B cell (primary cell): Measurements from ENCODE around the gene FARSB. TPM values are rescaled to one million over a fixed set of nuclear protein-coding genes. Genes with fewer than 3 reads are reported as not detected.

Experiments
- ATAC-seq: fragments of 200-7000 bp; cut with Tn5 transposase; one replicate; pipeline ENCODE4 v1.10.0; 2021; ENCODE audit warnings: low read depth, mild to moderate bottlenecking, moderate number of reproducible peaks, moderate library complexity
- CTCF ChIA-PET: fragments of 350-600 bp; sonication (Branson Sonifier 250); formaldehyde crosslinking; loops from one replicate; lab custom pipeline; 2021; ENCODE audit warnings: antibody characterized with exemption, inconsistent platforms; lab: Charles Lee
- POLR2A ChIA-PET: fragments of 350-600 bp; sonication (Branson Sonifier 250); formaldehyde crosslinking; loops from one replicate; lab custom pipeline; 2021; ENCODE audit warnings: antibody characterized with exemption; lab: Charles Lee
- DNase-seq: peaks from one replicate; pipeline ENCODE4 v3.0.0; 2013
- H2AFZ ChIP-seq: 2 replicates; pipeline ENCODE4 v1.6.1; 2012; ENCODE audit warnings: mild to moderate bottlenecking, low read depth, low read length; ENCODE audit not compliant: insufficient read depth, poor library complexity, severe bottlenecking
- H3K27ac ChIP-seq, 2 donors: 1 replicate in 1 of 2; 2 replicates in 1 of 2; pipeline ENCODE4 v1.5.1; 2012 to 2013; ENCODE audit warnings: low read length in 2 of 2, mild to moderate bottlenecking in 2 of 2, moderate library complexity in 1 of 2
- H3K27me3 ChIP-seq, 4 experiments: fragments of 200-600 bp in 1 of 4; sonication (generic) in 1 of 4; replicated peaks in 1 of 4; 1 replicate in 2 of 4; 2 replicates in 2 of 4; pipeline versions ENCODE4 v1.6.1 to v1.7.0; 2013 to 2016; ENCODE audit warnings: low read length in 3 of 4, mild to moderate bottlenecking in 2 of 4, mixed read lengths in 1 of 4, moderate library complexity in 1 of 4; ENCODE audit not compliant: insufficient read depth in 4 of 4, control insufficient read depth in 3 of 4; ENCODE audit errors: control extremely low read depth in 1 of 4
- H3K36me3 ChIP-seq, 2 experiments: replicated peaks in 1 of 2; 1 replicate in 1 of 2; 2 replicates in 1 of 2; pipeline versions ENCODE4 v1.6.1 to v1.7.1; 2013; ENCODE audit warnings: low read length in 1 of 2; ENCODE audit not compliant: insufficient read depth in 2 of 2, control insufficient read depth in 1 of 2; ENCODE audit errors: control extremely low read depth in 1 of 2, extremely low read depth in 1 of 2
- H3K4me1 ChIP-seq, 2 donors: fragments of 200-600 bp in 1 of 2; sonication (generic) in 1 of 2; 1 replicate in 1 of 2; 2 replicates in 1 of 2; pipeline versions ENCODE4 v1.5.1 to v1.6.1; 2013 to 2017; ENCODE audit warnings: low read length in 2 of 2; ENCODE audit not compliant: control insufficient read depth in 2 of 2, insufficient read depth in 2 of 2
- H3K4me2 ChIP-seq: replicated peaks from 2 replicates; pipeline ENCODE3; 2012; ENCODE audit warnings: mild to moderate bottlenecking, low read depth, low read length; ENCODE audit not compliant: poor library complexity, severe bottlenecking
- H3K4me3 ChIP-seq, 5 experiments: fragments of 200-600 bp in 1 of 5; sonication (generic) in 1 of 5; 1 replicate in 3 of 5; 2 replicates in 2 of 5; pipeline versions ENCODE4 v1.5.1 to v1.7.0; 2011 to 2016; ENCODE audit warnings: low read length in 4 of 5, mild to moderate bottlenecking in 4 of 5, low read depth in 2 of 5, control low read depth in 1 of 5, moderate library complexity in 1 of 5; ENCODE audit not compliant: insufficient read depth in 1 of 5; ENCODE audit errors: control extremely low read depth in 1 of 5, extremely low read depth in 1 of 5
- H3K79me2 ChIP-seq: fragments of 200-600 bp; sonication (generic); one replicate; pipeline ENCODE4 v1.6.0; 2016; ENCODE audit warnings: low read length; ENCODE audit not compliant: control insufficient read depth, insufficient read depth
- H3K9ac ChIP-seq: fragments of 200-600 bp; sonication (generic); 2 replicates; pipeline ENCODE4 v1.6.1; 2017; ENCODE audit warnings: mild to moderate bottlenecking, low read length, moderate library complexity
- H3K9me3 ChIP-seq, 3 donors: one replicate each; pipeline versions ENCODE4 v1.6.1 to v1.7.1; 2013; ENCODE audit warnings: low read length in 2 of 3; ENCODE audit not compliant: control insufficient read depth in 2 of 3, insufficient read depth in 1 of 3; ENCODE audit errors: control extremely low read depth in 1 of 3
- H4K20me1 ChIP-seq: 2 replicates; pipeline ENCODE4 v1.6.0; 2012; ENCODE audit warnings: mild to moderate bottlenecking, low read length; ENCODE audit not compliant: insufficient read depth, control insufficient read depth, poor library complexity, severe bottlenecking
- H3K27ac Mint-ChIP-seq: one replicate; pipeline ENCODE4 v1.8.0; 2021; ENCODE audit warnings: mixed read lengths
- H3K27me3 Mint-ChIP-seq: one replicate; pipeline ENCODE4 v1.8.0; 2021; ENCODE audit warnings: mixed read lengths
- H3K4me1 Mint-ChIP-seq: one replicate; pipeline ENCODE4 v1.8.0; 2021; ENCODE audit warnings: mixed read lengths
- H3K4me3 Mint-ChIP-seq: one replicate; pipeline ENCODE4 v1.8.0; 2021; ENCODE audit warnings: mixed read lengths
- H3K9me3 Mint-ChIP-seq: one replicate; pipeline ENCODE4 v1.8.0; 2022; ENCODE audit warnings: mixed read lengths; ENCODE audit not compliant: insufficient read depth
- CTCF ChIP-seq: fragments of 200-600 bp; IDR thresholded peaks from one replicate; pipeline ENCODE4 v1.8.0; 2022; ENCODE audit warnings: antibody characterized with exemption, mild to moderate bottlenecking
- EZH2 ChIP-seq: IDR thresholded peaks from 2 replicates; pipeline ENCODE4 v1.6.1; 2012; ENCODE audit warnings: borderline replicate concordance, low read depth, mild to moderate bottlenecking, moderate library complexity, low read length; ENCODE audit not compliant: insufficient read depth, poor library complexity, severe bottlenecking
- WGBS: methylation state at CpG from one replicate; pipeline ENCODE4 v1.1.5; 2013; ENCODE audit warnings: missing lambda C conversion rate; ENCODE audit not compliant: insufficient coverage; 5-methylcytosine and 5-hydroxymethylcytosine counted together
- intact Hi-C: fragments of 100-400 bp; cut with micrococcal nuclease; formaldehyde crosslinking; loops from one replicate; pipeline ENCODE4 v1.10.0; 2022
- polyA plus RNA-seq: library from polyadenylated mRNA; depleted of rRNA; stranded (reverse); fragments of >200 nt; gene quantifications from 2 replicates; pipeline ENCODE4 v1.2.3, GENCODE V29; 2012
- total RNA-seq, 2 donors: library from RNA; stranded (reverse); fragments of 120-200 nt in 1 of 2; gene quantifications; 1 replicate in 1 of 2; 2 replicates in 1 of 2; pipeline versions ENCODE4 v1.2.3 to v1.2.4, GENCODE V29; 2013 to 2022

Gene FARSB
- total and polyA plus RNA-seq, 2 donors (not counting 1 experiment from before 2014, with no cell fraction given): 9.2 to 10.2 TPM

DNA sequence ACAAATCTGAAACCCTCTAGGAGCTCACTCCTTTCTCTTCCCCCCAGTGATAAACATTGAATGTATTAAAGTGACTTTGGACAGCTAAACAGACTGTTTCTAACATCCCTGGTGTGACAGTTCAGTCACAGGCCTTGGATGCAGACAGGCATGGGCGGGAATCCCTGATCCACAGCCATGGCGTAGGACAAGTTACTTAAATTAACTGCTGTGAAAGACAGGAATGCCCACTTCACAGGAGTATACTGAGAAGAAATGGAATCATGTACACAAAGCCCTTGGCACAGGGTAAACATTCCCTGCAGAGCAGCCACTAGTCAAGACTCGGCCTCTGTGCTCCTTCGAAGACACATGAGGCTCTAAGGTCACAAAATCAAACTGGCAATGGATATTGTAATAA is 34.0 kb downstream of the FARSB start:
- H3K4me2 ChIP-seq: no peak overlapping the region
- no peaks in the 10 kb centered on the region for H3K4me1 ChIP-seq
- no peak overlapping the region for H3K27ac Mint-ChIP-seq
- no peaks in the 10 kb centered on the region for H3K9me3 ChIP-seq
- no peak overlapping the region for H2AFZ ChIP-seq
- ChIA-PET POLR2A (no interaction called here), CTCF (no interaction called here)
- no peak overlapping the region for H3K4me3 ChIP-seq
- no peaks in the 10 kb centered on the region for H3K4me1 Mint-ChIP-seq
- H4K20me1 ChIP-seq: no peaks in the 10 kb centered on the region
- DNase-seq (no peak), ATAC-seq (no peak)
- H3K27me3 Mint-ChIP-seq: no peaks in the 10 kb centered on the region
- peaks cover 10 to 63% of the 10 kb centered on the region in 2 experiments for H3K36me3 ChIP-seq
- TF ChIP-seq CTCF (no peak), EZH2 (no peak)
- H3K4me3 Mint-ChIP-seq: no peak overlapping the region
- intact Hi-C loops: no loop called here
- no peaks in the 10 kb centered on the region for H3K9me3 Mint-ChIP-seq
- no peak overlapping the region for H3K27ac ChIP-seq
- H3K9ac ChIP-seq: no peak overlapping the region
- no peaks in the 10 kb centered on the region for H3K79me2 ChIP-seq
- H3K27me3 ChIP-seq: no peaks in the 10 kb centered on the region
- 100% methylated on average over 1 of the region's 4 CpGs for WGBS

GRCh38 chr2:222615320-222615719 is 40.6 kb downstream of the FARSB start:
- Histone ChIP-seq H3K9me3 (no peaks in the 10 kb centered on the region), H3K36me3 (peaks cover 14 to 55% of the 10 kb centered on the region in 2 experiments), H4K20me1 (no peaks in the 10 kb centered on the region), H3K79me2 (no peaks in the 10 kb centered on the region), H3K4me1 (no peaks in the 10 kb centered on the region), H3K27ac (no peak overlapping the region), H3K9ac (no peak overlapping the region), H3K4me2 (no peak overlapping the region), H3K4me3 (no peak overlapping the region), H3K27me3 (no peaks in the 10 kb centered on the region), H2AFZ (no peak overlapping the region)
- no peaks in the 10 kb centered on the region for H3K9me3 Mint-ChIP-seq
- intact Hi-C loops: no loop called here
- ATAC-seq: no peak
- no peak overlapping the region for H3K27ac Mint-ChIP-seq
- 100% methylated on average over 2 of the region's 2 CpGs for WGBS
- no peaks in the 10 kb centered on the region for H3K27me3 Mint-ChIP-seq
- TF ChIP-seq CTCF (no peak), EZH2 (no peak)
- H3K4me1 Mint-ChIP-seq: no peaks in the 10 kb centered on the region
- DNase-seq: no peak
- H3K4me3 Mint-ChIP-seq: no peak overlapping the region
- ChIA-PET POLR2A (no interaction called here), CTCF (interaction anchor here (0.6 to 2.2 kb wide), 10 partner anchors 22 to 559 kb away, joined by 3 to 16 read pairs (median 4); no protein-coding TSS in a partner anchor)
